Activated naive CD4-positive, alpha-beta T cell treated with anti-CD3 and anti-CD28 coated beads, Interleukin-2, amount 50 U/mL, for 72 hours (primary cell): ENCODE data around the gene ETS1. TPM values are rescaled to one million over a fixed set of nuclear protein-coding genes. Genes with fewer than 3 reads are reported as not detected.

Experiments
- ATAC-seq, 2 donors: fragments of 150-1000 bp; cut with Tn5 transposase; 2 replicates each; pipeline ENCODE4 v1.10.0; 2021; ENCODE audit warnings: mild to moderate bottlenecking in 2 of 2, moderate library complexity in 2 of 2
- DNase-seq, 2 donors: peaks; one replicate each; pipeline ENCODE4 v3.0.0; 2021 to 2022; ENCODE audit warnings: low spot score in 2 of 2
- H3K27ac Mint-ChIP-seq, 2 donors: one replicate each; pipeline ENCODE4 v1.8.0; 2022; ENCODE audit warnings: mild to moderate bottlenecking in 2 of 2, mixed read lengths in 2 of 2
- H3K36me3 Mint-ChIP-seq, 2 donors: one replicate each; pipeline ENCODE4 v1.8.0; 2022; ENCODE audit warnings: mixed read lengths in 2 of 2
- H3K9me3 Mint-ChIP-seq, 2 donors: one replicate each; pipeline ENCODE4 v1.8.0; 2022; ENCODE audit warnings: mixed read lengths in 2 of 2
- total RNA-seq, 2 donors: library from RNA; stranded (reverse); gene quantifications; one replicate each; pipeline ENCODE4 v1.2.3, GENCODE V29; 2022

ETS1 gene
- total RNA-seq, 2 donors from 2014 or later, result 176 to 461 TPM

GRCh38 chr11:128567130-128567529, 20.2 kb downstream of the ETS1 start:
- DNase-seq (no peak), ATAC-seq (no peak)
- H3K36me3 Mint-ChIP-seq, result no peaks in the 10 kb centered on the region

GRCh38 chr11:128565881-128566280, 21.5 kb downstream of the ETS1 start:
- Mint-ChIP-seq H3K36me3 (no peaks in the 10 kb centered on the region), H3K9me3 (peaks cover 4 to 7% of the 10 kb centered on the region in 2 donors), H3K27ac (peak overlapping the region in 1 of 2 donors; percentile 51)
- ATAC-seq (no peak), DNase-seq (no peak)

More at GRCh38 chr11:128567130-128567529, 20.2 kb downstream of the ETS1 start:
- no peaks in the 10 kb centered on the region for H3K9me3 Mint-ChIP-seq
- H3K27ac Mint-ChIP-seq, result no peak overlapping the region

GRCh38 chr11:128564642-128565245, 22.6 kb downstream of the ETS1 start:
- no peak overlapping the region for H3K27ac Mint-ChIP-seq
- DNase-seq (no peak), ATAC-seq (no peak)
- H3K36me3 Mint-ChIP-seq, result no peaks in the 10 kb centered on the region
- peaks cover 8 to 11% of the 10 kb centered on the region in 2 donors for H3K9me3 Mint-ChIP-seq

- H3K27ac Mint-ChIP-seq, result no peak overlapping the region
- H3K36me3 Mint-ChIP-seq, result no peaks in the 10 kb centered on the region
- no peak for ATAC-seq
- peaks cover 8 to 11% of the 10 kb centered on the region in 2 donors for H3K9me3 Mint-ChIP-seq
- DNase-seq, result no peak
Measured at GRCh38 chr11:128563942-128564641, 23.3 kb downstream of the ETS1 start.

- ATAC-seq (no peak), DNase-seq (no peak)
- Mint-ChIP-seq H3K27ac (no peak overlapping the region), H3K9me3 (peaks cover 8 to 11% of the 10 kb centered on the region in 2 donors), H3K36me3 (no peaks in the 10 kb centered on the region)
Measured at GRCh38 chr11:128563308-128563707, 24.1 kb downstream of the ETS1 start.

GRCh38 chr11:128559496-128560103, 27.8 kb downstream of the ETS1 start:
- DNase-seq, result no peak

GRCh38 chr11:128555606-128556005, 31.8 kb downstream of the ETS1 start:
- H3K27ac Mint-ChIP-seq, result no peak overlapping the region
- DNase-seq (no peak), ATAC-seq (no peak)
- H3K9me3 Mint-ChIP-seq, result peaks cover 1 to 2% of the 10 kb centered on the region in 2 donors
- H3K36me3 Mint-ChIP-seq, result no peaks in the 10 kb centered on the region

More at GRCh38 chr11:128559496-128560103, 27.8 kb downstream of the ETS1 start:
- peak; percentile 20 to 91 for ATAC-seq
- H3K9me3 Mint-ChIP-seq, result peaks cover 8 to 11% of the 10 kb centered on the region in 2 donors
- no peak overlapping the region for H3K27ac Mint-ChIP-seq
- no peaks in the 10 kb centered on the region for H3K36me3 Mint-ChIP-seq

GRCh38 chr11:128553662-128554362, 33.5 kb downstream of the ETS1 start:
- Mint-ChIP-seq H3K27ac (peak overlapping the region in 1 of 2 donors; percentile 92), H3K36me3 (no peaks in the 10 kb centered on the region), H3K9me3 (no peaks in the 10 kb centered on the region)
- no peak for ATAC-seq
- no peak for DNase-seq

- H3K9me3 Mint-ChIP-seq, result no peaks in the 10 kb centered on the region
- no peaks in the 10 kb centered on the region for H3K36me3 Mint-ChIP-seq
- DNase-seq, result no peak
- peak overlapping the region; percentile 92 to 93 for H3K27ac Mint-ChIP-seq
- peak; percentile 28 to 33 for ATAC-seq
Measured at GRCh38 chr11:128552783-128553661, 34.3 kb downstream of the ETS1 start.

- peak in 1 of 2 donors; percentile 44 for DNase-seq
- peaks cover 0 to 4% of the 10 kb centered on the region in 2 donors for H3K36me3 Mint-ChIP-seq
Measured at GRCh38 chr11:128551611-128552335, 35.6 kb downstream of the ETS1 start.

GRCh38 chr11:128551058-128551457, 36.3 kb downstream of the ETS1 start:
- peak; percentile 14 to 52 for ATAC-seq

More at GRCh38 chr11:128551611-128552335, 35.6 kb downstream of the ETS1 start:
- Mint-ChIP-seq H3K27ac (peak overlapping the region; percentile 92 to 93), H3K9me3 (no peaks in the 10 kb centered on the region)
- peak; percentile 89 for ATAC-seq

GRCh38 chr11:128550261-128550821, 37.0 kb downstream of the ETS1 start:
- ATAC-seq, result no peak
- peak overlapping the region; percentile 92 to 93 for H3K27ac Mint-ChIP-seq
- no peak for DNase-seq
- H3K36me3 Mint-ChIP-seq, result peaks cover 0 to 4% of the 10 kb centered on the region in 2 donors
- H3K9me3 Mint-ChIP-seq, result no peaks in the 10 kb centered on the region

More at GRCh38 chr11:128551058-128551457, 36.3 kb downstream of the ETS1 start:
- no peak for DNase-seq
- Mint-ChIP-seq H3K36me3 (peaks cover 0 to 4% of the 10 kb centered on the region in 2 donors), H3K27ac (peak overlapping the region; percentile 92 to 93), H3K9me3 (no peaks in the 10 kb centered on the region)

- Mint-ChIP-seq H3K9me3 (no peaks in the 10 kb centered on the region), H3K27ac (peak overlapping the region in 1 of 2 donors; percentile 93), H3K36me3 (peaks cover 0 to 4% of the 10 kb centered on the region in 2 donors)
- ATAC-seq, result no peak
- no peak for DNase-seq
Measured at GRCh38 chr11:128549256-128549944, 38.0 kb downstream of the ETS1 start.

GRCh38 chr11:128548649-128549255, 38.6 kb downstream of the ETS1 start:
- H3K9me3 Mint-ChIP-seq, result no peaks in the 10 kb centered on the region
- H3K36me3 Mint-ChIP-seq, result peaks cover 0 to 4% of the 10 kb centered on the region in 2 donors
- DNase-seq (peak in 1 of 2 donors; percentile 33), ATAC-seq (peak in 1 of 2 donors; percentile 3)
- peak overlapping the region; percentile 88 to 93 for H3K27ac Mint-ChIP-seq
